ENCODE results near the gene RIC8B.

Gene RIC8B

DNA sequence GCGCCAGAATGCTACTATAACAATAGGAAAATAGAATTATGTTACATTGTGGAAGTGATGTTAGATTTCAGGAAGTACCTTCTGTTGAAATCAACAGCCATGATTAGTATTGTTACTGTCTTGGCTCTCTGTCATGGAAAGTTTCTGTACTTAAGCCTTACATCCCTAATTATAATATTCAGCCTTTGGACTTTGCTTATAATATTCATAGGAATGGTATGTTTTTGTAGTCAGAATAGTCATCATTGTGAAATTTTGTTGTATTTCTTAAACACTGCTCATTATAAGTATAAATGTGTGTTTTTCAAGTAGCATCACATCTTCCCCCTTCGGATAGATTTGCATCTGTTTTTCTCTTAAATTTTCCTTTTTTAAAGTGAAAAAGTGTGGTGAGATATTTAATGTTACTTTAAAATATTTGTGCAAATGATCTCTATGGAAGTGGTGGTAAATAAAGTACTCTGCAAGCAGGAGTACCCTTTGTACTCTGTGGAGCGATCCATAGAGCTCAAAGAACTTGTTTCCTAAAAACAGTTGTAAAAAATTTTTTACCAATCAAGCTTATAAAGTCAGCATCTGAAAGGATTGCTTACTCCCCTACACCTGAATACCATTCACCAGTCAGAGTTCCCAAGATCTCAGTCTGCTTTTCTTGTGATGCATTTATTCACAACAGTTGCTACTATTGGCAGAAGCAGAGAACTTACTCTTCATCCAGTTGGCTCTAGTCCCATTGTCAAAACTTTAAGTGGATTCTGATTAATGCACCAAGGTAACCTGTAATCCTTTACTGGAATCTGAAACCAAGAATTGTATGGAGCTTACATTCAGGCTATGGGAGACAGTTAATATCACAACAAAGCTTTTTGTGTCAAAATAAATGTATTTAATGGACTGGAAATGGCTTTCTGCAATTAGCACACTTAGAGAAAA lies 87.8 kb downstream of the RIC8B start:
- no peak overlapping the region for H2BK12ac ChIP-seq (ENCODE audit: low read length)
- H3K23ac ChIP-seq (ENCODE audit: low read depth, low read length, poor library complexity), result no peak overlapping the region
- no CpG with 5 or more reads among the region's 3 CpGs for WGBS, 2 donors (ENCODE audit: extremely low coverage in 2 of 2, insufficient read length in 2 of 2, insufficient replicate concordance in 1 of 2)
- no peaks in the 10 kb centered on the region for H3K27me3 ChIP-seq (ENCODE audit: control insufficient read depth in 3 of 3, insufficient read depth in 3 of 3, low read depth in 1 of 3, low read length in 3 of 3)
- no peak overlapping the region for H3K4ac ChIP-seq (ENCODE audit: low read length)
- H3K27ac ChIP-seq (replicated peaks; ENCODE audit: low read length), result no peak overlapping the region
- H3K4me1 ChIP-seq (ENCODE audit: control insufficient read depth in 2 of 2, insufficient read depth in 1 of 2, low read depth in 1 of 2, low read length in 2 of 2), result peaks cover 7 to 17% of the 10 kb centered on the region in 2 donors
- peaks cover 3 to 61% of the 10 kb centered on the region in 2 donors for H3K36me3 ChIP-seq (replicated peaks in 1 of 2; ENCODE audit: control insufficient read depth in 2 of 2, insufficient read depth in 2 of 2, low read length in 2 of 2)
- no peak overlapping the region for H2AK5ac ChIP-seq (ENCODE audit: low read depth, low read length)
- H2BK15ac ChIP-seq (ENCODE audit: low read length), result no peak overlapping the region
- H3K18ac ChIP-seq (ENCODE audit: low read length), result no peak overlapping the region
- H2BK120ac ChIP-seq (ENCODE audit: low read depth, low read length), result no peak overlapping the region
- no peaks in the 10 kb centered on the region for H3K9me3 ChIP-seq (replicated peaks in 1 of 2; ENCODE audit: control insufficient read depth in 2 of 2, insufficient read depth in 1 of 2, low read depth in 1 of 2, low read length in 2 of 2)
- no peak overlapping the region for H2AFZ ChIP-seq (ENCODE audit: low read length)
- no peak overlapping the region for H3K4me2 ChIP-seq (ENCODE audit: insufficient read depth, low read length, poor library complexity, severe bottlenecking)
- no peak overlapping the region for H3K4me3 ChIP-seq (ENCODE audit: low read length in 2 of 2)
- no peak overlapping the region for H4K8ac ChIP-seq (ENCODE audit: low read depth, low read length)
- H3K14ac ChIP-seq (ENCODE audit: low read length), result no peak overlapping the region
- no peaks in the 10 kb centered on the region for H3K79me1 ChIP-seq (ENCODE audit: low read depth, low read length)
- DNase-seq (ENCODE audit: low spot score), result no peak
- H3K9ac ChIP-seq (ENCODE audit: low read depth, low read length, poor library complexity), result no peak overlapping the region
- H4K91ac ChIP-seq (ENCODE audit: low read depth, low read length, poor library complexity), result no peak overlapping the region
- H2BK5ac ChIP-seq (ENCODE audit: low read length), result no peak overlapping the region

DNA sequence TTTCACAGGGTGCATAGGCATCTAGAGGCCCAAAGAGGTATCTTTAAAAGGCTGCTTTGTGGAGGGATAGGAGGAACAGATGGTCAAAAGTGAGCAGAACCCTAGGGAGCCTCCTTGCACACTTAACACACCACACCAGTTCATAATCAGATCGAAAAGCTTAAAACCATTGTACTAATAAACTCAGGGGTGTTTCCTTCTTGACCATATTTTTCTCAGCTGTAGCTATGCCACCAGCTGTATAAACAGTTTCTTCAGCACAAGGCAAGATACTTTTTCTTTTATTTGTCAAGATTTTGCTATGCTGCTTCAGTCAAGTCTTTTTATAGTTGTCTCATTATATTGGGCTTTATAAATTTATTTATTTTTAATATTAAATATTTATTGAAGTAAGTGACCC lies 88.7 kb downstream of the RIC8B start:
- Histone ChIP-seq H2BK15ac (ENCODE audit: low read length) (no peak overlapping the region), H3K36me3 (replicated peaks in 1 of 2; ENCODE audit: control insufficient read depth in 2 of 2, insufficient read depth in 2 of 2, low read length in 2 of 2) (peaks cover 3 to 55% of the 10 kb centered on the region in 2 donors), H4K91ac (ENCODE audit: low read depth, low read length, poor library complexity) (no peak overlapping the region), H3K9me3 (replicated peaks in 1 of 2; ENCODE audit: control insufficient read depth in 2 of 2, insufficient read depth in 1 of 2, low read depth in 1 of 2, low read length in 2 of 2) (no peaks in the 10 kb centered on the region), H4K8ac (ENCODE audit: low read depth, low read length) (no peak overlapping the region), H2BK12ac (ENCODE audit: low read length) (no peak overlapping the region), H3K23ac (ENCODE audit: low read depth, low read length, poor library complexity) (no peak overlapping the region), H3K4me1 (ENCODE audit: control insufficient read depth in 2 of 2, insufficient read depth in 1 of 2, low read depth in 1 of 2, low read length in 2 of 2) (peaks cover 7 to 17% of the 10 kb centered on the region in 2 donors), H3K4me3 (ENCODE audit: low read length in 2 of 2) (no peak overlapping the region), H3K9ac (ENCODE audit: low read depth, low read length, poor library complexity) (no peak overlapping the region), H3K14ac (ENCODE audit: low read length) (no peak overlapping the region), H2AK5ac (ENCODE audit: low read depth, low read length) (no peak overlapping the region), H3K27me3 (ENCODE audit: control insufficient read depth in 3 of 3, insufficient read depth in 3 of 3, low read depth in 1 of 3, low read length in 3 of 3) (no peaks in the 10 kb centered on the region), H3K79me1 (ENCODE audit: low read depth, low read length) (no peaks in the 10 kb centered on the region), H3K4me2 (ENCODE audit: insufficient read depth, low read length, poor library complexity, severe bottlenecking) (no peak overlapping the region), H2BK5ac (ENCODE audit: low read length) (no peak overlapping the region), H2AFZ (ENCODE audit: low read length) (no peak overlapping the region), H3K18ac (ENCODE audit: low read length) (no peak overlapping the region), H3K4ac (ENCODE audit: low read length) (no peak overlapping the region), H2BK120ac (ENCODE audit: low read depth, low read length) (no peak overlapping the region), H3K27ac (replicated peaks; ENCODE audit: low read length) (no peak overlapping the region)
- DNase-seq (ENCODE audit: low spot score), result no peak
- WGBS, 2 donors (ENCODE audit: extremely low coverage in 2 of 2, insufficient read length in 2 of 2, insufficient replicate concordance in 1 of 2), result no CpG with 5 or more reads among the region's 1 CpG

DNA sequence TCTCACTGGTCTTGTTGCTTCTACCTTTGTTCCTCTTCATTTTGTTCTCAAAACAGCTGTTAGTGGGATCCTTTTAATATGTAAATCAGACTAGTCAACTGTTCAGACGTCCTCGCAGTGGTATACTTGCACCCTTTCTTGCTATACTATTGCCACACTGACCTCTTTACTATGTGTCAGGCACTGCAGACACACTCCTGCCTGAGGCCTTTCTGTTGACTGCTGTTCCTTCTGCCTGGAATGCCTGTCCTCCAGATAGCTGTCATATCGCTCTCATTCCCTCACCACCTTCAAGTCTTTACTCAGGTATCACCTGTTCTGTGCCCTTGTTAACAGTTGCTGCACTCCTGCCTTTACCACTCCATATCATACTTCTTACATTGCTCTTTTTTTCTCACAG lies 91.2 kb downstream of the RIC8B start:
- no peak overlapping the region for H2BK5ac ChIP-seq (ENCODE audit: low read length)
- H3K9ac ChIP-seq (ENCODE audit: low read depth, low read length, poor library complexity), result no peak overlapping the region
- H3K23ac ChIP-seq (ENCODE audit: low read depth, low read length, poor library complexity), result no peak overlapping the region
- H3K79me1 ChIP-seq (ENCODE audit: low read depth, low read length), result no peaks in the 10 kb centered on the region
- no peak overlapping the region for H2BK15ac ChIP-seq (ENCODE audit: low read length)
- H3K36me3 ChIP-seq (replicated peaks in 1 of 2; ENCODE audit: control insufficient read depth in 2 of 2, insufficient read depth in 2 of 2, low read length in 2 of 2), result peaks cover 2 to 35% of the 10 kb centered on the region in 2 donors
- DNase-seq (ENCODE audit: low spot score), result no peak
- no peak overlapping the region for H2BK120ac ChIP-seq (ENCODE audit: low read depth, low read length)
- no peak overlapping the region for H4K91ac ChIP-seq (ENCODE audit: low read depth, low read length, poor library complexity)
- H3K4ac ChIP-seq (ENCODE audit: low read length), result no peak overlapping the region
- no peak overlapping the region for H3K18ac ChIP-seq (ENCODE audit: low read length)
- H3K4me2 ChIP-seq (ENCODE audit: insufficient read depth, low read length, poor library complexity, severe bottlenecking), result no peak overlapping the region
- H3K4me3 ChIP-seq (ENCODE audit: low read length in 2 of 2), result no peak overlapping the region
- no peak overlapping the region for H2AFZ ChIP-seq (ENCODE audit: low read length)
- no peak overlapping the region for H2BK12ac ChIP-seq (ENCODE audit: low read length)
- no peak overlapping the region for H3K14ac ChIP-seq (ENCODE audit: low read length)
- H3K9me3 ChIP-seq (replicated peaks in 1 of 2; ENCODE audit: control insufficient read depth in 2 of 2, insufficient read depth in 1 of 2, low read depth in 1 of 2, low read length in 2 of 2), result no peaks in the 10 kb centered on the region
- no peak overlapping the region for H2AK5ac ChIP-seq (ENCODE audit: low read depth, low read length)
- no peak overlapping the region for H4K8ac ChIP-seq (ENCODE audit: low read depth, low read length)
- no peak overlapping the region for H3K27ac ChIP-seq (replicated peaks; ENCODE audit: low read length)
- H3K4me1 ChIP-seq (ENCODE audit: control insufficient read depth in 2 of 2, insufficient read depth in 1 of 2, low read depth in 1 of 2, low read length in 2 of 2), result peaks cover 7 to 21% of the 10 kb centered on the region in 2 donors
- no peaks in the 10 kb centered on the region for H3K27me3 ChIP-seq (ENCODE audit: control insufficient read depth in 3 of 3, insufficient read depth in 3 of 3, low read depth in 1 of 3, low read length in 3 of 3)
- WGBS, 2 donors (ENCODE audit: extremely low coverage in 2 of 2, insufficient read length in 2 of 2, insufficient replicate concordance in 1 of 2), result no CpG with 5 or more reads among the region's 3 CpGs

DNA sequence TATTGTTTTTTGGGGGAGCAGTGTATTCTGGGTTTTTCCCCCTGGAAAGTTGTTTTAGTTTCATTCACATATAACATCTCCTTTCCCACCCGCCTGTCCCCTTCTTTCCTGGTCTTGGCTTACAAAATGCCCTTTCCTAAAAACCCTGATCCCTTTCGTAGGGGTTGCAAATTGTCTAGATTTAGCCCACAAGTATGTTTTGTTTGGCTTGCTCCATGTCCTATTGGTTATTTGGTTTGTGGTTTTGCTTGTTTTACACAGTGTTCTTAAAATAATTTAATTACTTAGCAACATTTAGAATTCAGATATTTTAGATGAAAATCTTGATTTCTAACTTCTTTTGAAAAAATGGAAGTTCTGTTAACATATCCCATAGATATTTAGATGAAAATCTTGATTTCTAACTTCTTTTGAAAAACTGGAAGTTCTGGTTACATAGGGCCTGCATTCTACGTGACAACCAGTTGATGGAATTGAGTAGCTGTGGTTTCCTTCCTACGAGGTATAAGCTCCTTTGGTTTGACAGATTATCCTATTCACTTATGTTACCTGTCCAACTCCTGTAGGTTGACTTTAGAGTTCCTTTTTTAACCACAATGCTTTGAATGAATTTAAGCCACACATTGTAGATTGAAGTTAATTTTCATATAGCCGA lies 92.1 kb downstream of the RIC8B start:
- Histone ChIP-seq H3K23ac (ENCODE audit: low read depth, low read length, poor library complexity) (no peak overlapping the region), H3K18ac (ENCODE audit: low read length) (no peak overlapping the region), H3K4me1 (ENCODE audit: control insufficient read depth in 2 of 2, insufficient read depth in 1 of 2, low read depth in 1 of 2, low read length in 2 of 2) (peaks cover 7 to 21% of the 10 kb centered on the region in 2 donors), H3K4me3 (ENCODE audit: low read length in 2 of 2) (no peak overlapping the region), H2BK12ac (ENCODE audit: low read length) (no peak overlapping the region), H2AFZ (ENCODE audit: low read length) (no peak overlapping the region), H2BK5ac (ENCODE audit: low read length) (no peak overlapping the region), H2BK15ac (ENCODE audit: low read length) (no peak overlapping the region), H3K14ac (ENCODE audit: low read length) (no peak overlapping the region), H3K79me1 (ENCODE audit: low read depth, low read length) (no peaks in the 10 kb centered on the region), H4K8ac (ENCODE audit: low read depth, low read length) (no peak overlapping the region), H3K4me2 (ENCODE audit: insufficient read depth, low read length, poor library complexity, severe bottlenecking) (no peak overlapping the region), H4K91ac (ENCODE audit: low read depth, low read length, poor library complexity) (no peak overlapping the region), H3K9ac (ENCODE audit: low read depth, low read length, poor library complexity) (no peak overlapping the region), H3K36me3 (replicated peaks in 1 of 2; ENCODE audit: control insufficient read depth in 2 of 2, insufficient read depth in 2 of 2, low read length in 2 of 2) (peaks cover 0 to 35% of the 10 kb centered on the region in 2 donors), H3K4ac (ENCODE audit: low read length) (no peak overlapping the region), H3K27ac (replicated peaks; ENCODE audit: low read length) (no peak overlapping the region), H3K27me3 (ENCODE audit: control insufficient read depth in 3 of 3, insufficient read depth in 3 of 3, low read depth in 1 of 3, low read length in 3 of 3) (no peaks in the 10 kb centered on the region), H2BK120ac (ENCODE audit: low read depth, low read length) (no peak overlapping the region), H2AK5ac (ENCODE audit: low read depth, low read length) (no peak overlapping the region), H3K9me3 (replicated peaks in 1 of 2; ENCODE audit: control insufficient read depth in 2 of 2, insufficient read depth in 1 of 2, low read depth in 1 of 2, low read length in 2 of 2) (no peaks in the 10 kb centered on the region)
- WGBS, 2 donors (ENCODE audit: extremely low coverage in 2 of 2, insufficient read length in 2 of 2, insufficient replicate concordance in 1 of 2), result no CpG with 5 or more reads among the region's 5 CpGs
- no peak for DNase-seq (ENCODE audit: low spot score)
